A172 (cell line): ENCODE measurements around the gene AMACR. TPM values are rescaled to one million over a fixed set of nuclear protein-coding genes. Genes with fewer than 3 reads are reported as not detected.

Source experiments
- DNase-seq: peaks from one replicate; pipeline ENCODE4 v3.0.0-alpha.2; 2015; ENCODE audit warnings: low spot score
- total RNA-seq: library from RNA; depleted of rRNA; stranded (reverse); fragments of >200 nt; shearing (Covaris generic); gene quantifications from 2 replicates; pipeline ENCODE4 v1.2.3, GENCODE V29; 2014; rRNA removed

AMACR gene
- 16.7 and 25.1 TPM in 2 replicates for total RNA-seq

DNA sequence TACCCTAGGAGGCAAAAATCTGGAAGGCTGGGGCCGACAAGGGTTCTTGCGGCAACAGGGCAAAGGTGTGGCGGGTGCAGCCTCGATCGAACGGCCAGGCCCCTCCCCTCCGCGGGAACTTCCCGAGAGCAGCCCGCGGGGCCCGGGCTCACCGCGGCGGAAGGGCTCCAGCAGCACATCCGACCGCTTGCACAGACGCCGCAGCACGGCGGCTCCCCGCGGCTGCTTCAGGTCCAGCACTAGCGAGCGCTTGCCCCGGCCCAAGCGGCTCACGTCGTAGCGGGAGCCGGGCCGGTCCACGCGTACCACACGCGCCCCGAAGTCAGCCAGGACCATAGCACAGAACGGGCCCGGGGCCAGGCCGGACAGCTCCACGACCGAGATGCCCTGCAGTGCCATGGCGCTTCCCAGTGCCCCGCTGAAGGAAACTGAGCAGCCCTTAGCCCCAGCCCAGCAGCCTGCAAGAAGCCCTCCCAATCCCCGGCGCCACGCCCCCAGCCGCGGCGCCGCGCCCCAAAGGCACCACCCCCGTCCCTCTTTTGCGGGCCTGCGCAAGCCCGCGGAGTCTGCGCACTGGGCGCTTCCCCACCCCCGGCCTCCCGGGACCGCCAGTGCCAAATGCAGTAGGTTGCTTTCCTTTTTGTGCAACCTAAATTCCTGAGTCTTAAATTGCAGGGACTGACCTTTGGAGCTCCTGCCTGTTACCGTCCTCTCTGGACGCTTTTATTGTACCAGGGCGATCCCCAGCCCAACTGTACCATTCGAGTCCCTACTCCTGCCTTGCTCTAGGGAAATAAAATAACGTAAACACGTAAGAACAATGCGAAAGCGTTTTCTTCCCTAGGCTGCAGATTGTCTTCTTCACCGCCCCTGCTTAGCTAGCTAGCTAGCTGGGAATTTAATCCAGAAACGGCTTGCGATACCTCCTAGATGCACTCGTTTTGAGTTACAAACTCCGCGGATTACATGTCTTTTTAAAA lies at the start of gene AMACR:
AMACR (minus strand) TSS at position 430 of the 980 bp plus-strand sequence; CDS start at position 399, 31 bp downstream.
- DNase-seq: peak; percentile 80

DNA sequence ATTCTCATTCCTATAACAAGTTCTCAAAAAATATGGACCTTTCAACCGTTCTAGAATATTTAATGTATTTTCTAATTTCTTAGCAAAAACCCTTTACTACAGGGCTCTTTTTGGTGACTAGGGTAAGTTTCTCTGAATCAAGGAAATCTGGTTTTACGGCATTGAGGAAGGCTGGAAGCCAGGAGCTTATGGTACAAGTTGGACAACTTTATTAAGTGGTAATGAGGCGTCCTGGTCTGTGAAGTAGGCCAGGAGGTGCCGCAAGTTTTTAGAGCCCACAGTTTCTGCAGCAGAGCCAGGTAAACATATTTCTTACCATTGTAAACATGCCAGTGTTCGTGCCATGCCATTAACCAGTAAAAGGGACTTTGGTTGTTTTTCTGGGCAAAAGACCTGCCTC lies 49.7 kb upstream of the AMACR start:
- no peak for DNase-seq

DNA sequence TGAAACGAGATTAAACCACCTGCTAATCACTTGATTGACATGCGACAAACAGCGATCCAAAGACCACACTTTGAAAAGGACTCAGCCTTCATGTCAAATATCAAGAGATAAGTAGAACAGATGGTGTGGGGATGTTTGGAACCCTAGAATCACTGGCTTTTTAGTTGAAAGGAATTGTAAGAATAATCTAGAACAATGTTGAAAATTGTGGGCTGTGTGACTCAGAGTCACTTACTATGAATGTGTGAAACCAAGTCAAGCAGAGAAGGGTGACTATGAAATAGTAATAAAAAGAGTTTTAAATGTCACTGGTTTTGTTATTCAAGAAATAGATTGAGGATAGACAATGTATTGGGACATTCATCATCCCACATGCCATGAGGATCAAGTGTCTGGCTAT lies 49.3 kb upstream of the AMACR start:
- DNase-seq: no peak

DNA sequence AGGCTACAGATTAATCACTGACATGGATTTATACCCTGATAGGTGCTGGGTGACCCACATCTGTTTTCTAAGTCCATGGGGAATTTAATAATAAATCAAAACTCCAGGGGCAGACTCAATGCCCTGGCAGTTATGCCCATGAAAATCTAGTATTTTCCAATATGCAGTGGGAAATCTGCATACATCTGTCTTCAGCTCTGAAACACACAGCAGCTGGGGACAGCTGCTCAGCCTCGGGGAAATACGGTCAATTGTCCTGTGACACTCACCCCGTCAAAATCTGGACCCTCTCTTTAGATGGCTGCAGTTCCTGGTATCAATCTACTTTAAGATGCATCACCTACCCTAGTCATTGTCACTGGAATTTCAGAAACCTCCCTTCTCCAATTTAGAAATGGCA lies 47.8 kb upstream of the AMACR start:
- no peak for DNase-seq

DNA sequence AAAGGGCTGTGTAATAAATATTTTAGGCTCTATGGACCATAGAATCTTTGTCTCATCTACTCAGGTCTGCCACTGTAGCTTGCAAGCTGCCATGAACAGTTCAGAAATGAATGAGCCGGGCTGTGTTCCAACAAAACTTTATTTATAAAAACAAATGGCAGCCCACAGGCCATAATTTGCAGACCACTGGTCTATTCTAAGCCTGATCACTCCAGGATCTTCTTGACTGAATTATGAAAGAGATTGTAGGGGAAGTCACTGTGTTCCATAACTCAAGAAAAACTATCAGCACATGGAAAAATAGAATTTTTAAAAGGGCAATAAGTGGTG lies 46.5 kb upstream of the AMACR start:
- DNase-seq: no peak

DNA sequence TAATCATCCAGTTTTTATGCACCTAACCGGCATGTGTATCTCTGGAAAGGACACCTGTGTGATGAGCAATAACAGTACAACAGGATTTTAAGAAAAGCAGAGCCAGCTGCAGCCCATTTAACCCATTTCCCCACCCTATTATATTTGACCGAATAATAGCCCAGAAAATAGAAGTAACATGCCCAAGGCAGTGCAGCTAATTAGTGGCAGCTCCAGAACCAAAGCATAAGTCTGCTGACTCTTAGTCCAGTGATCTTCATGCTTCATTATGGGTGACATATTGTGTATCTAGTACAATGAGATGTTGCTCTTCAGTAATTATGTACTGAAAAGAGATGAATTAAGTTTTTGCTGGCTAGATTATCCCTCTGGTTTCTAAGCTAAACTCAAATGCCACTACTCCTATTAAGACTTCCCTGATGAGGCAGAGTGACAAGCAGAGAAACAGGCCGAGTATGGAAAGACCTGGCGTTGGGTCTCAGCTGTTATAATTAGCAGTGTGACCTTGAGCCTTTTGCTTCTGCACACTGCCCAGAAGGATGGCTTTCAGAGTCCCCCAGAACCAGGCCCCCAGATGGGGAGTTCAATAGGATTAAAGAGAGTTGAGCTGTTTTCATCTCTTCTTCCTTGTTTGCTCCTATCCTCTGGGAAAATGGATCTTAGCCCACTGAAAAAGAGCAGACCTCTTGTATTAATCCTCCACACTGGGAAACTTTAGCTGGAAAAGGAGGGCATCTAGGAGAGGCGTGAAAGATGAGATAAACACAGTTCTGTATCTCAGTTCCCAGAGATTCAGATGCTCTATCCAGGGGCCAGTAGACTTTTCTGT lies 45.9 kb upstream of the AMACR start:
- DNase-seq: no peak

DNA sequence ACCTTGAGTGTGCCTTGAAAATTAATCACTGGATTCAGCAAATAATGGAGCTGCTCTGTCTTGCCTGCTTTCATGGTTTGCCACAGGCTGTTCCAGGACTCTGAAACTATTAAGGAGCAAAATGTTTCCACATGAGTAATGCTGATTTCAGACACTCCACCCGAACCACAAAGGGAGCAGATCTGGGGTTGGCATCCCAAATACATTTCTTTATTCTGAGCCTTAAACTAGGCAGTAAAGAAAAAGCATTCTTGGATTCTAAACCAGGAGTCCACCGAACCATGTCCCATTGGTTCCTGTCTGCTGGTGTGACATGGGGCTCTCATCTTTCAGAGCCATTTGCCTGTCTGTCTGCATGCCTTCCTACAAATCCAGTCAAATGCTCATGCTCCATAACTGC lies 45.3 kb upstream of the AMACR start:
- DNase-seq: peak; percentile 48

DNA sequence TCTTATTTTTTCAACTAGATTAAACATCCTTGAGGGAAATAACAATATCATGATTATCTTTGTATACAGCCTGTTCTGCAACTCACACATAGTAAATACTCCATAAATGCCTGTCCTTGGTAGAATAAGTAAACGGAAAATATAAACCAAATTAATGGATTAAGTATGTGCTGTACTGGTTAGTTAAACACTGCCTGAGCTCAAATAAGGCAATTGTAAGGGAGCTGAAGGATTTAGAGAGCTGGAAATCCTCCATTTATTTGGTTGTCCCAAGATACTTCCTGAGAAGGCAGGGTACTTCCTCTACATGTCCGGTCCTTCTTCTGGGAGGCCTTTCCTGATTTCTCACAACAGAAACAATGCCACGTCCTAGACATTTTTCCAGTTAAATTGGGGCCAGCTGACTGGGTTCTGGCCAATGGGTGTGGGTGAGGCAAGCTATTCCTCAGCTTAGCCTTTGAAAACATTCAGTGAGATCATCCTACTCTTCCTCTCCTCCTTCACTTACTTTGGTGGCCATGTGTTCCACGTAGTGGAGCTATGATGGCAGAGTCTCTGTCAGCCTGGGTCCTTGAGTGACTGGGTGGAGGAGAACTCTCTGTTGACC lies 43.6 kb upstream of the AMACR start:
- no peak for DNase-seq

DNA sequence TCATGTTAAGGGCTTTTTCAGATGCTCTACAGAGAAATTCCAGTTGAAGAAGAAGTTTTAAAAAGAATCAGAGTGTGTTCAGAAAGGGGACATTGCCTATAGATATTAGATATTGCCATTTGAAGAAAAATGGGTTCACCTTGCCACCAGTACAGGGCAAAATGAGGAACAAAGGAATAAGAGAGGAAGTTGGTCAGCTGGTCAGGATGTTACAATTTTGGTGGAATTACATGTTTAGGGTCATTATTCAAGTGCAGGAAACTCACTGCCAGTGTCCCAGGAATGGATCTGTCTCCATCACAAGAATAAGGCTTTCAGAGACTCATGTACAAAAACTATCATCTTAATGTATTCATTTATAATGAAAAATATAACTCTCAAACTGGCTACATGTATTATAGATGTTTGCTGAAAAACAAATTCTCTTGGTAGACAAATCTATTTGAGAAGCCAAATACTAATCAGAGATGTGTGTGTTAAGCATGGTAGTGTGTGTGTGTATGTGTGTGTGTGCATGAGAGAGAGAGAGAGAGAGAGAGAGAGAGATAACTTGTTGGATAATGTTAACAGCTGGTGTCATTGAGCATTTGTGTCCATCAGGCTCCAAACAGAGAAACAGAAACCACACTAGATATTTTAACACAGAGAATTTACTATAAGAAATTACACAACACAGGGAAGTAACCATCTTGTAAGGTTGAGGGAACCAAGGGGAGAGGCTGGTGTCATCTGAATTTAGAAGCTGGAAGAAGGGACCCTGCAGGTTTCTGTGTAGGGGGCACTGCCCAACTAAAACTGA lies 40.1 kb upstream of the AMACR start:
- DNase-seq: no peak

DNA sequence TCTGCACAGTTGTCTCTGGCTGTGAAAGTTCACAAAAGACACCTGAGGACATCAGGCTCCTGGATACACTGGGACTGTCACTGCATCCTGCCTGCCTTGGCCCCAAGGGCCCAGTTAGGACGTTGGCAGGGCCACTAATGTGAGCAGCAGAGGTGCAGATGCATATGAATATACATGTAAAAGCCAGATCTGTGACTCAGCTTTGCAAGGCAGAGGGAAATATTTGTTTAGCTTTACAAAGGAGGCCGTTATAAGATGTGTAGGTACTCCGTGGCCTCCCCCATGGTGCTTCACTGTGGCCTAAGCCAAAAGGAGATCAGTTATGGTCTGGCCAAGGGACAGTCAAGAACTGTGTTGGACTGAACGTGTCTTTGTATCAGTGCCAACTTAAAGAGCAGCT lies 39.3 kb upstream of the AMACR start:
- no peak for DNase-seq

DNA sequence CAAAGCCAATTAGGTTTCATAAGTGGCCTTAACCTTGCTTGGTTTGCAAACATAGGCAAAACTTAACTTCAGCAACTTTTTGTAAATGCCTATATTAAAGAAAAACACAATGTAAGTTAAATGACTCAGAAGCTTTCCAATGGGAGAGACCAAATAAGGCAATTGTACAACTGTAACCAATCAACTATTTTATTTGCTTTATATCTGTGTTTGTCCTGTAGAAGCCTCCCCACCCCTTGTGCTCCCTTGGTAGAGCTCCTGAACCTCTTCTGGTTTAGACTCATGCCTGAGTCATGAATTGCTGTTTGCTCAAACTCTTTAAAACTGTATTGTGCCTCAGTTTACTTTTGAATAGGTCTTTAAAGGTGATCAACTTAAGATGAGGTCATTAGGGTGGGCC lies 38.1 kb upstream of the AMACR start:
- DNase-seq: no peak

DNA sequence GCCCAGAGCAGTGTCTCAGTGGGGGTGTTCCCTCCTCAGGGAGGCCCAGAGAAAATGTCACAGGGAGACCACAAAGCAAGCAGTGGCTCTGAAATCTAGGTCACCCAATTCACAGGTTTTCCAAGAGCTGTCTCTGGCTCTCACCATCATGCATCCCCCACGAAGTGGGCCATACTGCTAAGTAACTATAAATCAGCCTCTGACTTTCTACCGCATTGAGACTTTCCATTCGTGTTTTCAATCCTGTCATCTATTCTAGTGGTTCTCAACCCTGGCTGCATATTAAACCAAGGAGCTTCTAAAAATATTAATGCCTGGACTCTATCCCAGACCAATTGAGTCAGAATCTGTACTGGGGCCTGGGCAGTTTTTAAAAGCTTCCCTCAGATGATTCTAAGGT lies 37.2 kb upstream of the AMACR start:
- no peak for DNase-seq

DNA sequence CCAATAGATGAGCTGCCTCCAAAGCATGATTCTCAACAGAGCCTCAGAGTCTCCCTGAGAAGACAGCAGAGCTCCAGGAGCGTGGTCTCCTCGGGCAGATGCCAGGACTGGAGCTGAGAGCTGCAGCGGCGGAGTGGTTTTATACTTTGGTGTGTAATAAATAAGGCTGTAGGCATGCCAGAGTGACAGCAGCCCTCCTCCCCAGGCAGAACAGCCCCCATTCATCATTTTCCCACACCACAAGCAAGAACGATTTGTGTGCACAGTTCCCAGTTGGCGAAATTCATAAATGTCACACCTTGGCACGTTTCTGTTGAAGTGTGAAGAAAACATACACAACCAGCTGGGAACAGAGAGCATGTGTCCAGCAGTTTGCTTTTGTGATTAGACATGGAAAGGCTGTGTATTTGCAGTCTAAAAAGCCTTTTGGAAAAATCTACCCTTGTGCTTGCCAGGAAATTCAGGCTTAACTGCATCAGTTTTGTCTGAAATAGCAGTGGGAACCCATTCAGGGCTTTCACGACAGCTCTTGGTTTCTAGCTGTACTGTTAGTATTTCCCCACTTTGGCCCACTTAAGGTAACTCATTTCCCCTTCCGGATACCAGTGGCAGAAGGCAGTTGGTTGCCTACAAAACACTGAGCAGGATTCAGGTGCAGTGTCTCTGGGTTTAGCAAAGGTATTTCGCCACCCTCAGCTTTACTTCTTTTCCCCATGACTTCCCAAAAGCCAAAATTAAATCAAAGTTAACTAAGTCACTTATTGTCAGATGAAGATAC lies 35.4 kb upstream of the AMACR start, which contains the start of gene C1QTNF3:
C1QTNF3 (minus strand) TSS at position 115 of the 778 bp plus-strand sequence; CDS start at position 27, 88 bp downstream.
- no peak for DNase-seq

DNA sequence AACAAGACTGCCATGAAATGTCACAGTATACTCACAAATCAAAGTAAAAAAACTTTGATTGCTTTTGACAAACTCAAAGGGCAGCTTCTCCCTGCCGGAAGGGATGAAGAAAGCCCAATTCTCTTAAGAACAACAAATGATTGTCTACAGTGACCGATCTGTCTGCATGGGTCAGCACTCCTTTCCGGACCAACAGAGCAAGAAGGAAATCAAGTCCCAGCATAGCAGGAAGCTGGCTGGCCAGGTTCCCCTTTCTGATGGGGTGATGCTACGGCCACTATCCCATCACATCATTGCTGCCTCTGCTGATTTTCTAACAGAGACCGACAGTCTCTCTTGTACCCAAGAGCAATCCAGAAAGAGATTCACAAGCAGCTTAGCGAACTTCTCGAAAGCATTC lies 34.5 kb upstream of the AMACR start:
- DNase-seq: no peak

DNA sequence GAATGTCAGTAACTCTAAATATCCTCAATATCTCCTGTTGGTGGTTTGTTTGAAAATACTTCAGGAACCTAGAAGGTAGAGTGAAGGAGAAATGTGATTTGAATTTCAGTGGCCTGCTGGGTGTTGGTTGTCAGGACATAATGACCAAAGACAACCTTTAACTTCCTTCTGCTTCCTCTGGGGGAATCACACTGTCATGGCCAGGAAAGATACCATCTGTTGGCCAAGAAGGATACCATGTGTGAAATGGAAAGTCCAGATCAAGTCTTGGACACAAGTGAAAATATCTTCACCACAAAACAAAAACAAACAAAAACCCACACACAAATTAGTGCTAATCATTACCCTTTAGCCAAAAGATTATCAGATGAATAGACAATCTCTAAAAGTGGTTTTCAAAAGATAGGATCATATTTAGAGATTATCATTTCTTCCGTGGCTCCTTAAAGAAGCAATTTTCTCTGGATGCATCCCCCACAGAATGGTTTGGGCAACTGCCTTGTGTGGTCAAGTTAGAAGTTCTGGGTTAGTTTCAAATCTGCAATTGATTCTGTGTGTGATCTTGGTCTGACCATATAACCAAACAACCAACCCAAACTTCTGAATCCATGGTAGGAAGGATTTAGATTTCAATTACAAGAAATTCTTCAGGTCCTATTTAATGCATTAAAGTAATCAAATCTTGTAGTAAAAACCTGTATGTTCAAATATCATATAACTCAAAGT lies 33.6 kb upstream of the AMACR start:
- DNase-seq: no peak

DNA sequence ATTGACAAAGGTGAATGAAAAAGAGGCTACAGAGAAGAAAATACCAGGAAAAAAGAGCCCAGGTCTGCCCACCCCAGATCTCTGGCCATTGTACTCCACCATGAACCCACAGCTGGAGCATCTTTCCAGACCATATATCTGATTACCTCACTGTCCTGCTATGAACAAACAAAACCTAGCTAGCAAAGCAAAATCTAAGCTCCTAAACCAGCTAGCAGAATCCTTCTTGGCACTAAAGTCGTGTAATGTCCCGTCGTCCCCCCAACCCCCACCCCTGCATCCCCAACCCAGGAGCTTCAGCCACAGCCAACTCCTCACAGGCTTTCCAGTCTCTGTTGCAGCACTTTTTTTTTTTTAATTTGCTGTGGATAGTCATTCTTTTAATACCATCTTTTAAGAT lies 32.6 kb upstream of the AMACR start:
- no peak for DNase-seq

DNA sequence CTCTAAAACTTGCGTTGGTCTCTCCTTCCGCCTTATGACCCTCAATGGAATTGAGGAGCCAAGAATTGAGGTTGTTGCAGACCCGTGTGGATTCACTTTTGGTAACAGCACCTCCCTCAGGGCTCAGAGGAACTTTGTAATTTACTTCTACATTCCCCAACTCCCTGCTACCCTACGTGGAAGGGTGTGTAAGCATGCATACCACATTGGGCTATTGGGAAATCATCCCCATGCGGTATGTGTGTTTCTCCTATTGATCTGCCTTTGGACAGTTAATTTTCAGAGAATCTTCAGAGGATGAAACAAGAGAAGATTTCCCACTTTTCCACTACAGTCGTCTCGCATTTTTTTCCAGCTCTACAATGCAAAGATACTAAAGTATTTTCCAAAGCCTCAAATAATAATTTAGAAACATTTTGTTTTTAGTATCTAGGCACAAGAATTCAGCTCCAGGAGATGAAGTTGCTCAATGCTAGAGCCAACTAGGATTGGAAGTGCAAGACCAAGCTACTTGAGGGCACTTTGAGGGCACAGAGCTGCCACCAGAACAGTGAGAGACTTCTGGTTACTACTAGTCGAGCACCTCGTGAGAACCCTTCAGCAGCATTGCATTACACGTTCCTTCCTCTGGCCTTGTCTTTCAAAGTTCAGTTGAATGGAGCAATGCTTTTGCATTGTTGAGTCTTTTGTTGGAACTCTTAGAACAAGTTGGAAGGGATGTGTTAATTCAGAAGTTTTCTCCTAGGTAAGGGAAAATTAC lies 31.7 kb upstream of the AMACR start:
- no peak for DNase-seq

DNA sequence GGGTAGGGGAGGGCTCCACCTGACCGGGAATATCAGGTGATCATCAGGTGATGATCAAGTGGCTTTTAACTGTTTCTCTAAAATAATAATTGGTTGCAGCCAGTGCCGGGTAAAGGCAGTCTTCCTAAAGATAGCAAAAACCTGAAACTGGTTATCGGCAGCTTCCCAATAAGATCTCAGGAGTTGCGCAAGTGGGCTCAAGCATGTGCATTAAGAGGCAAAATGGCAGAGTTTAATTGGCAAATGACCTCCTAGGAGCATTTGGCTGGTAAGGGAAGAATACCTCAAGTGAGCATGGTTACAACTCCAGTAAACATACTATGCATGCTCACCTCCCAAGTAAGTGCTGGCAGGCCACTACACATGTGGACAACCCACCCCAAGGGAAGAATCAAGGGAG lies 31.0 kb upstream of the AMACR start:
- no peak for DNase-seq

DNA sequence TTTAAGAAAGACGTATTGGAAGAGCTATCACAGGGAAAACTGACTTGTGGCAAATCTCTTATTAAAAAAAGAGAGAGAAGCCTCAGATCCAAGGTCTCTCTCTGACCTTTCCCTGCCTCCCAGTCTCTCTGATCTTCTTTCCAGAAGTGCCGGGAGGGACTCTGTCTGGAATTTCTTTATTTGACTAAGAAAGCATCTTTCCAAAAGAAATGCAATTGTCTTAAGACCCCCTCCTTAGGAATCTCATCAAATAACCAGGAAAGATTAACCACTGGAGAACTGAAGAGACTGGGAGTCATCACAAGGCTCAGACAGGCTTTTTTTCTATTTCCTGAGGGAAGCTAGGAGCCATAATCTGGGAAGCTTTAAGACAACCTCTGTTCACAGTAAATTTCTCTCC lies 30.5 kb upstream of the AMACR start:
- DNase-seq: no peak
